T47D (cell line): ENCODE data around the gene UBA3.

ENCODE experiments used
- DNase-seq, 2 experiments: peaks; one replicate each; pipeline versions ENCODE4 v3.0.0 to v3.0.0-alpha.2; 2011 to 2012; ENCODE audit warnings: low read depth in 1 of 2, low spot score in 1 of 2
- JUND ChIP-seq: IDR thresholded peaks from 2 replicates; pipeline ENCODE4 v1.6.1; 2012; ENCODE audit warnings: low read depth
- in situ Hi-C: cut with HindIII; loops from 2 replicates; pipeline ENCODE4 v1.10.0; 2016; ENCODE audit warnings: low sequenced_read_pairs, low pct_unique_long_range_greater_than_20kb

UBA3 gene

GRCh38 chr3:69011096-69011730 lies 69.0 kb downstream of the UBA3 start:
- DNase-seq = no peak
- TF ChIP-seq JUND = no peak
- in situ Hi-C loops = no loop called here

- in situ Hi-C loops = no loop called here
- no peak for DNase-seq
- no peak for TF ChIP-seq JUND
Measured at GRCh38 chr3:69009559-69010410, 70.4 kb downstream of the UBA3 start.

DNA sequence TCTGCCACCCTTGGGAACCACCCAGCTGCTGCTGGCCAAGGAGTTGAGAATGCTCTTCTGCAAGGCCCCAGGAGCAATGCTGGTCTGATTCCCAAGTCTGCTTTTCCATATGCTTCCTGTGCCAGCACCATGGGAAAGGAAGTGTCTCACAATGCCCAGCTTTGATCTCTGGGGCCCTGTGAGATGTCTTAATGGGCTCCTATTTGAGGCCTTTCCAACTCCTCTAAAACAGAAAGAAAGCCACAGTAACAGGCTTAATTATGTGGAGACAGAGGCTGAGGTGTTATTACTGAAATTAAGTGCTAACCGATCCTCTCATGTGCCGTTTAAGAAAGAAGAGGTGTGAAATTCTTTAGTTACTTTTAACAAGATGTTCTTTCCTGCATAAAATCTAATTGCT lies 71.2 kb downstream of the UBA3 start:
- DNase-seq = no peak
- TF ChIP-seq JUND = no peak
- in situ Hi-C loops = no loop called here

DNA sequence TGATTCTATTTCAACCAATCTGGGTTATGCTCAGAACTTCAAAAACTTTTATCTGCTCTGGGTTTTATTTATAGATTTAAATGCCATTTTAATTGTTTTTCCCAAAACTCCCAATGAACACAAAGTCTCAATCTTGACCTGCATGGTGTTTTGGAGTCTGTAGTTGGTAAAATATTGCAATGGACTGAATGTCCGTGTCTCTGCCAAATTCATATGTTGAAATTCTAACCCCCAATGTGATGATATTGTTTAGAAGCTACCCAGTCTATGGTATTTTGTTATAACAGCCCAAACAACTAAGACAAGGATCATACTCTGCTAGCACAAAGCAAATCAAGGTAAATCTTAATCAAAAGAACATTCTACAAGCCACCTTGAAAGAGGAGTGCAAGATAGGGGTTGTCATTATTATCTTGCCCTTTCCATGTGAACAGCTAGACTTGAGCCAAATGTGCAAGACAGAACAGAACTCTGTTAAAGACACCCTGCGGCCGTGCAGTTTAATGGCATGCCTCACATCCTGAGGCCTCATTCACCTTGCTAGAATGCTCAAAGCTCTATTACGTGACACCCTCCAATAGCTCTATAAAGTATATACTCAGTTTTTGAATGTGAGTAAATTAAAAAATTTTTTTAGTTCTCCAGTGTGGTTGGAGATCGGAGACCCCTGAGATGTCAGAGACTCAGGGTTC lies 74.2 kb downstream of the UBA3 start:
- TF ChIP-seq JUND = no peak
- in situ Hi-C loops = no loop called here
- no peak for DNase-seq

- no peak for TF ChIP-seq JUND
- in situ Hi-C loops = no loop called here
- DNase-seq = no peak
Measured at GRCh38 chr3:69005071-69005790, 74.9 kb downstream of the UBA3 start.
